ENCODE measurements around the gene OFD1.

Gene OFD1

DNA sequence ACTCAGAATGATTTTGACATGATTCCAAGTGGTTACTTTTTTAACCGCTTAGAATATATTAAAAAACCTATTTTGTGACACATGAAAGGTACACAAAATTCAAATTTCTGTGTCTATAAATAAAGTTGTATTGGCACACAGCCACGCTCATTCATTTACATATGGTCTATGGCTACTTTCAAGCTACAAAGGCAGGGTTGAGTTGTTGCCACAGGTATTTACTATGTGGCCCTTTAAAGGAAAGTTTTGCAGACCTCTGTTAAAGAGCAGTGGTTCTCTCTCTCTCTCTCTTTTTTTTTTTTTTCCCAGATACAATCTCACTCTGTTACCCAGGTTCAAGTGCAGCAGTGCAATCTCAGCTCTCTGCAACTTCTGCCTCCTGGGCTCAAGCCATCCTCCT lies 59.3 kb downstream of the OFD1 start:
- Histone ChIP-seq H3K4me3 (ENCODE audit: extremely low read depth, insufficient read depth, low read length, poor library complexity, severe bottlenecking) (no peak overlapping the region), H3K36me3 (ENCODE audit: control insufficient read depth, insufficient read depth, low read length) (no peaks in the 10 kb centered on the region), H3K9me3 (ENCODE audit: control insufficient read depth, low read length) (no peaks in the 10 kb centered on the region), H3K4me1 (ENCODE audit: control insufficient read depth, insufficient read depth, low read length, poor library complexity, severe bottlenecking) (no peaks in the 10 kb centered on the region), H3K27ac (ENCODE audit: low read depth, low read length, severe bottlenecking) (no peak overlapping the region)
- no CpG with 5 or more reads among the region's 2 CpGs for WGBS, 2 experiments (ENCODE audit: insufficient coverage in 2 of 2)

DNA sequence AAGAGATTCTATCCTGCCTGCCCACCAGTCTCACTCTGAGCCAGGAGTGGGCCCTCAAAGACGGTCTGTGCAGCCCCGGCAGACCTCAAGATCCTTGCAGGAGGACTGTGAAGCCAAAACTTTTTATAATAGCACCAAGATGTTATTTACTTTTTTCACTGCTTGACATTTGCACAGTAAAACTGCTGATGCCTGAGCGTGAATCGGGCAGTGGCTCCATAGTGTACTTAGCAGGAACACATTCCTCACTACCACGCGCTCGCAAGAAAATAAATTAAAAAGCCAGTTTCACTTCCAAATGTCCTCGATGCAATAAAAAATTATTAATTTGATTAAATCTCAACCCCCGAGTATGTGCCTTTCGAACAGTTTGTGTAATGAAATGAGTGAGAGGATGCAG lies 59.9 kb downstream of the OFD1 start:
- Histone ChIP-seq H3K9me3 (ENCODE audit: control insufficient read depth, low read length) (no peaks in the 10 kb centered on the region), H3K4me1 (ENCODE audit: control insufficient read depth, insufficient read depth, low read length, poor library complexity, severe bottlenecking) (no peaks in the 10 kb centered on the region), H3K36me3 (ENCODE audit: control insufficient read depth, insufficient read depth, low read length) (no peaks in the 10 kb centered on the region), H3K4me3 (ENCODE audit: extremely low read depth, insufficient read depth, low read length, poor library complexity, severe bottlenecking) (no peak overlapping the region), H3K27ac (ENCODE audit: low read depth, low read length, severe bottlenecking) (no peak overlapping the region)
- 93 to 100% methylated on average over 2 to 4 of the region's 10 CpGs for WGBS, 2 experiments (ENCODE audit: insufficient coverage in 2 of 2)

DNA sequence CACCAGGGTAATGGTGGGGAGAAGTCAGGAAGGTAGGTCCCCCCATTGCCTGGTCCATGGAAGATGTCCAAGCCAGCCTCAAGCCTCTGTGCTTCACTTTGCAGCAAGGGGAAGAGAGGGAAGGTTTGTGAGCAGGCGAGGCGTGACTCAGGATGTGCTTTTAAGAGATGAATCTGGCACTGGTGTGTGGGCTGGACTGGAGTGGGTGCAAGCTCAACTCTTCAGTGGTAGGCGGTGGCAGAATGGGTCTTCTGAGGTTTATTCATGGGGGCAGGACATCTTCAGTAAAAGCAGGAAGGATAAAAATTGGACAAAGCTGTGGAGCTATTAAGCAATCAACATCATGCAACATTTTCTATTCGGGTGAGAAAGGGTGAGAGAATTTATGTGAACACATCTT lies 63.0 kb downstream of the OFD1 start:
- H3K4me3 ChIP-seq (ENCODE audit: extremely low read depth, insufficient read depth, low read length, poor library complexity, severe bottlenecking): no peak overlapping the region
- H3K9me3 ChIP-seq (ENCODE audit: control insufficient read depth, low read length): no peaks in the 10 kb centered on the region
- WGBS, 2 experiments (ENCODE audit: insufficient coverage in 2 of 2): 100% methylated on average over 2 of the region's 4 CpGs; no CpG with 5 or more reads in 1 of the 2 experiments
- no peak overlapping the region for H3K27ac ChIP-seq (ENCODE audit: low read depth, low read length, severe bottlenecking)
- H3K36me3 ChIP-seq (ENCODE audit: control insufficient read depth, insufficient read depth, low read length): no peaks in the 10 kb centered on the region
- H3K4me1 ChIP-seq (ENCODE audit: control insufficient read depth, insufficient read depth, low read length, poor library complexity, severe bottlenecking): no peaks in the 10 kb centered on the region

DNA sequence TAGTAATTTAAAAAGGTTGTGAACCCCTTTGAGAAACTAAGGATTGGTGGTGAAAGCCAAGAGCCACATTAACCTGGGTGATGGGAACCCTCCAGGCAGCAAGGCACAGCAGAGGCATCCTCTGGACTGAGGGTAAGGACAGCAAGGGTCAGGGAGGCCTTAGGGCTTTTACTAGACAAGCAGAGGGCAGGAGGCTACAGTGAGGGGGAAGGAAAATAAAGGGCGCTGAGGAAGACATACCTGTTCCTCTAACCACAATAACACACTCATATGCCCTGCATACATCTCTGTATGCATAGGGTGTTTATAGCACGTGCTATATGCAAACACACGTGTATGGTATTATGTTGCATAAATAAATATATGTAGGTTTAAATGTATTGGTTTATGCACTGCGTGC lies 63.6 kb downstream of the OFD1 start:
- no CpG with 5 or more reads among the region's 4 CpGs for WGBS, 2 experiments (ENCODE audit: insufficient coverage in 2 of 2)
- Histone ChIP-seq H3K27ac (ENCODE audit: low read depth, low read length, severe bottlenecking) (no peak overlapping the region), H3K4me1 (ENCODE audit: control insufficient read depth, insufficient read depth, low read length, poor library complexity, severe bottlenecking) (no peaks in the 10 kb centered on the region), H3K9me3 (ENCODE audit: control insufficient read depth, low read length) (no peaks in the 10 kb centered on the region), H3K36me3 (ENCODE audit: control insufficient read depth, insufficient read depth, low read length) (no peaks in the 10 kb centered on the region), H3K4me3 (ENCODE audit: extremely low read depth, insufficient read depth, low read length, poor library complexity, severe bottlenecking) (no peak overlapping the region)

DNA sequence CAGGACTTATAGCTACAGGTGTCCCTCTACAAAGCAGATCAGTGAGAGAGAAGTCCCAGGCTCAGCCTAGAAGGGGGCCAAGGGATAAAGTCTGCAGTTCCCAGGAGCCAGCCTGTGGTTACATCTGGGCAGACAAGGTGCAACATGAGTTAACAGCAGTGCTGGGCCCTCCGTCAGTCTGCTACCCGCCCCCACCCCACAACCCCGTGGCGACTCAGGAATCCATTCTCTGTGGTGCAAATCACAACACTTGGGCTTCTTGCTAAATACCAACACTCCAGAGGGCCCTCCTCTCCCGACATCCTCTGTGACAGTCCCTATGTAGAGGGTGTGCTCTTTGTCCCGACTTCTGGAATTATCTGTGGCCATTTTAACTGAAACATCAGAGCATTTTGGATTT lies 68.6 kb downstream of the OFD1 start:
- H3K27ac ChIP-seq (ENCODE audit: low read depth, low read length, severe bottlenecking): no peak overlapping the region
- H3K36me3 ChIP-seq (ENCODE audit: control insufficient read depth, insufficient read depth, low read length): no peaks in the 10 kb centered on the region
- H3K4me3 ChIP-seq (ENCODE audit: extremely low read depth, insufficient read depth, low read length, poor library complexity, severe bottlenecking): no peak overlapping the region
- no peaks in the 10 kb centered on the region for H3K4me1 ChIP-seq (ENCODE audit: control insufficient read depth, insufficient read depth, low read length, poor library complexity, severe bottlenecking)
- WGBS, 2 experiments (ENCODE audit: insufficient coverage in 2 of 2): 10 to 20% methylated on average over 1 to 2 of the region's 6 CpGs
- H3K9me3 ChIP-seq (ENCODE audit: control insufficient read depth, low read length): no peaks in the 10 kb centered on the region

DNA sequence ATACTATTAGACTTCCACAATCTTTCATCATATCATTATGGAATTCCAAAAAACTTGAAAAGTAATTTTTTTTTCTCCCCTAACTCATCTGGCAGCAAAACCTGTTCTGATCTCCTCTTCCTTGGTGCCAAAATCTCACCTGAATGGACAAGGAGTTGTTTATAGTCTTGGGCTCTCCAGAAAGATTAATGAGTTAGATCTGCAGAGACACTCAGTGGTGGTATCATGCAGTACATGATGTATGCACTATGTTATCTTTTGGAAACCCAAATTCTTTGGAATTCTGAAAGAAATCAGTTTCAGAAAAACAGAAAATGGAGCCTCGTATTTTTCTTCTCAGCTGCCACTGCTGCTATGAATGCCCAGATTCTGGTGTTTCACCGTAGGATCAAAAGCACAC lies 70.7 kb downstream of the OFD1 start:
- Histone ChIP-seq H3K9me3 (ENCODE audit: control insufficient read depth, low read length) (no peaks in the 10 kb centered on the region), H3K27ac (ENCODE audit: low read depth, low read length, severe bottlenecking) (no peak overlapping the region)
- 57 to 83% methylated on average over 1 of the region's 2 CpGs for WGBS, 2 experiments (ENCODE audit: insufficient coverage in 2 of 2)

DNA sequence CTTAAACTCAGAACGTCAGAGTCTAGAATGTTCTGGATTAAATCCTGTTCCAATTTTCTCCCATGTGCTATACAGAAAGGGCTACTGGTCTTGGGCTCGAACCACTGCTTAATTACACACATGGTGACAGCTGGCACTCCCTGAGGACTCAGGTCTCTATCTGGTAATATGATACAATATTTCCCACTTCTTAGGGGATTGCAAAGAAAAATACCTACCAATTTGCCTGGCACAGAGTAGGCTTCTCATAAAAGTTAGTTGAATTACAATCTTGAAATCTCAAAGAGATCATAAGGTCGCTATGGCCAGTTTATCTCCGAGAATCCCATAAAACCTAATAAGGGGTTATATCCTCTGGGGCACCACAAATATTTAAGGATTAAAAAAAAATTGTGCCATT lies 73.7 kb downstream of the OFD1 start:
- WGBS, 2 experiments (ENCODE audit: insufficient coverage in 2 of 2): 100% methylated on average over 1 of the region's 4 CpGs
- H3K36me3 ChIP-seq (ENCODE audit: control insufficient read depth, insufficient read depth, low read length): no peaks in the 10 kb centered on the region
- H3K27ac ChIP-seq (ENCODE audit: low read depth, low read length, severe bottlenecking): no peak overlapping the region

More for the DNA sequence above, 70.7 kb downstream of the OFD1 start:
- Histone ChIP-seq H3K4me1 (ENCODE audit: control insufficient read depth, insufficient read depth, low read length, poor library complexity, severe bottlenecking) (no peaks in the 10 kb centered on the region), H3K4me3 (ENCODE audit: extremely low read depth, insufficient read depth, low read length, poor library complexity, severe bottlenecking) (no peak overlapping the region), H3K36me3 (ENCODE audit: control insufficient read depth, insufficient read depth, low read length) (no peaks in the 10 kb centered on the region)

DNA sequence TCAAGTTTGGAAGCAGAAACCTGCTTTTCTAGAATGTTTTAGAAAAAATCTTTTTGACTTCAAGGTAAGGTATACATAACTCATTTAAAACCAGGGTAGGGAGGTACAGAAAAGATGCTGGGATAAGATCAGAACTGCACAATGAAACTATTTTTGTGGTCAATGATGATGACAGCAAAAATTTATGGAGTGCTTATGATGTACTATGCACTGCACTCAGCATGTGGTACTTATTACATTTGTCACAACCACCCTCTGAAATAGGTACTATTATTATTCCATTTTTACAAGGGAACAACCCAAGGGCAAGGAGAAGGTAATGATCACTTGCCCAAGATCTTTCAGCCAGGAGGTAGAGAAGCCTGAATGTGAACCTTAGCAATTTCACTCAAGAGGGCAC lies 74.3 kb downstream of the OFD1 start:
- no peak overlapping the region for H3K4me3 ChIP-seq (ENCODE audit: extremely low read depth, insufficient read depth, low read length, poor library complexity, severe bottlenecking)
- no peaks in the 10 kb centered on the region for H3K9me3 ChIP-seq (ENCODE audit: control insufficient read depth, low read length)
- no peaks in the 10 kb centered on the region for H3K36me3 ChIP-seq (ENCODE audit: control insufficient read depth, insufficient read depth, low read length)
- no peaks in the 10 kb centered on the region for H3K4me1 ChIP-seq (ENCODE audit: control insufficient read depth, insufficient read depth, low read length, poor library complexity, severe bottlenecking)
- no peak overlapping the region for H3K27ac ChIP-seq (ENCODE audit: low read depth, low read length, severe bottlenecking)

More for the DNA sequence above, 73.7 kb downstream of the OFD1 start:
- H3K4me1 ChIP-seq (ENCODE audit: control insufficient read depth, insufficient read depth, low read length, poor library complexity, severe bottlenecking): no peaks in the 10 kb centered on the region
- H3K9me3 ChIP-seq (ENCODE audit: control insufficient read depth, low read length): no peaks in the 10 kb centered on the region
- no peak overlapping the region for H3K4me3 ChIP-seq (ENCODE audit: extremely low read depth, insufficient read depth, low read length, poor library complexity, severe bottlenecking)

DNA sequence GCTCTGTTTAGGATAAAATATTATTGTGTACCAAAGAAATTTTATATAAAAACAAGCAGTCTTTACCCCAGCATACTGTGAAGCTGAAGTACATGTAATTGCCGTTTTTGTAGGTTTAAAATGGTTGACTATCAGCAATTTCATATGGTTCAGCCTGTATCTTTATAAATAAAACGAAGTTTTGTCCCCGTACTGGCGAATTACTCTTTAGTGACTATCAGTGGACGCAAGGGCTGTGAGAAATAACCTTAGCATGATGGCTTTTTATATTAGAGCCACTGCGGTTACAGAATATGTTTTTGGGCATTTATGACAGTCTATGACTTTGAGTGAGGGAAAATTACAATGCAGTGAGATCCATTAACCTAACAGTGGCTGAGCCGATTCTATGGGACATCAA lies 81.1 kb downstream of the OFD1 start:
- 91 to 100% methylated on average over 2 to 5 of the region's 7 CpGs for WGBS, 2 experiments (ENCODE audit: insufficient coverage in 2 of 2)
- no peak overlapping the region for H3K27ac ChIP-seq (ENCODE audit: low read depth, low read length, severe bottlenecking)
- H3K4me3 ChIP-seq (ENCODE audit: extremely low read depth, insufficient read depth, low read length, poor library complexity, severe bottlenecking): no peak overlapping the region
- no peaks in the 10 kb centered on the region for H3K36me3 ChIP-seq (ENCODE audit: control insufficient read depth, insufficient read depth, low read length)
- H3K4me1 ChIP-seq (ENCODE audit: control insufficient read depth, insufficient read depth, low read length, poor library complexity, severe bottlenecking): no peaks in the 10 kb centered on the region
- no peaks in the 10 kb centered on the region for H3K9me3 ChIP-seq (ENCODE audit: control insufficient read depth, low read length)

DNA sequence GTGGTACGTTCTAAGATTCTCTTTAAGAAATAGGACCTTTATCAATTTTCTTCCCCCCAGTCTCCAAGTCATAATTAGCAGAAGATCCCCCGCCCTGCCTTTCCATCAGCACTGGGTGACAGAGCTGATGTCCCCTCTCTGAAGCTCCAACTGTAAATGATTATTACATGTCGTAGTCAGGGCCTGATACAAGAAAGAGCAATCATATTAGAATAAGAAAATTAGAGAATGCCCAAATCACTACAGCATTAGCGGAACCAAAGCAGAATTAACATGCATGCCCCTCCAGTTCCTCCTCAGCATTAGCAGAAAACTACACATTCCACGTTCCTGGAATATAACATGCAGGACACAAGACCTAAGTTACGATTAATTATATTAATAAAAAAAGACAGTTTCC lies 81.6 kb downstream of the OFD1 start:
- Histone ChIP-seq H3K36me3 (ENCODE audit: control insufficient read depth, insufficient read depth, low read length) (no peaks in the 10 kb centered on the region), H3K4me3 (ENCODE audit: extremely low read depth, insufficient read depth, low read length, poor library complexity, severe bottlenecking) (no peak overlapping the region), H3K4me1 (ENCODE audit: control insufficient read depth, insufficient read depth, low read length, poor library complexity, severe bottlenecking) (no peaks in the 10 kb centered on the region), H3K9me3 (ENCODE audit: control insufficient read depth, low read length) (no peaks in the 10 kb centered on the region), H3K27ac (ENCODE audit: low read depth, low read length, severe bottlenecking) (no peak overlapping the region)
- no CpG with 5 or more reads among the region's 6 CpGs for WGBS, 2 experiments (ENCODE audit: insufficient coverage in 2 of 2)

DNA sequence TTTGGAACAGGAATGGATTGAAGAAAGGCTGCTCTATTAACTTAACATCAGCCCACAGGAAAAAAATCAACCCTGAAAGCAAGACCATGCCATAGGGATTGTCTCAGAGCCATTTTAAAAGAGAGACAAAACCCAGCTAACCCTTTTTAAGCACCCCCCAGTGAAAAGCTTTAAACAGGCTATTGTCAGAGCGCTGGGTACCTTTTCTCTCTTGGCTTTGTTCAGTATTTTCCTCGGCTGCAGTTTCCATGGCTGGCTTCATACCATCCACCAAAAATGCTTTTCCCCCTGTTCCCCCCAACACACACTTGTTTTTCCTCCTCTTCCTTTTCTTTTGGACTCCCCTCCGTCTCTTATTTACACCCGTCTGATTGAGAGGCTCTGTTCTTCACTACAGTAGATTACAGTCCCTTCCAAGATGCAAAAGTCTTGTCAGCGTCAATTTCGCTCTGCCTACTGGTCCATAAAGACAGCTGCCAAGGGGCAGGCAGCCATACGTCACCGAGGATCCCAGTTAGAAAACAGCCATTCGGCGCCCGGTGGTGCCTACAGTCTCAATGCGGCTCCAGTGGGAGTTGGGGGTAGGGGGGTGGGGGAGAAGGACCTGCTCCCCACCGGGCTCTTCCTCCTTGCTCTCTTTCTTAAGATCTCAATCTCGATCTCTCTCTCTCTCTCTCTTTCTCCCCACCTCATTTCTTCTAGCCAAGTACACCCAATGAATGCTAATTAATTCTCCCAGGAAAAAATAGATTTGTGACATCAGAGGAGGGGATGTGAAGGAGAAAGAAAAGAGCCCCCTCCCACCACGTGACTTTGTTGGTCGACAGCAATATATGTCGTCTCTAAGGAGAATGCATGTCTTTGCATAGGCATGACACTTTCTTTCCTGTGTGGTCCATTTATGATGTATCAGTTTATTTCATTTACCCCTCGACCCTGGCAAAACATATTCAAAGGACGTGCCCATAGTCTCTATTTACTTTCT lies 82.4 kb downstream of the OFD1 start, which contains the start of gene GPM6B:
Gene GPM6B, minus strand, starts transcription at position 451 of the 985 bp plus-strand sequence. Its CDS starts 189 bp downstream, at position 262.
- Histone ChIP-seq H3K36me3 (ENCODE audit: control insufficient read depth, insufficient read depth, low read length) (no peaks in the 10 kb centered on the region), H3K9me3 (ENCODE audit: control insufficient read depth, low read length) (no peaks in the 10 kb centered on the region), H3K4me3 (ENCODE audit: extremely low read depth, insufficient read depth, low read length, poor library complexity, severe bottlenecking) (peak within 1 kb of the TSS; percentile 14), H3K4me1 (ENCODE audit: control insufficient read depth, insufficient read depth, low read length, poor library complexity, severe bottlenecking) (no peaks in the 10 kb centered on the region), H3K27ac (ENCODE audit: low read depth, low read length, severe bottlenecking) (peak within 1 kb of the TSS; percentile 59)
- WGBS, 2 experiments (ENCODE audit: insufficient coverage in 2 of 2): 20 to 25% methylated on average over 4 of the region's 19 CpGs

All from mesodermal cell (in vitro differentiated cells).